HL-60 (cell line): ENCODE results near the gene KAT2A.

Experiments
- DNase-seq, 2 experiments: peaks; one replicate each; pipeline ENCODE4 v3.0.0-alpha.2; 2010 to 2020; ENCODE audit warnings: low read depth in 1 of 2, low spot score in 1 of 2
- H3K27ac ChIP-seq: fragments of 250-450 bp; sonication (Bioruptor Pico); replicated peaks from 2 replicates; pipeline ENCODE4 v1.5.1; 2020; ENCODE audit warnings: mild to moderate bottlenecking, moderate library complexity
- H3K27me3 ChIP-seq: fragments of 250-450 bp; sonication (Bioruptor Pico); 2 replicates; pipeline ENCODE4 v1.5.1; 2021; ENCODE audit warnings: mild to moderate bottlenecking, moderate library complexity; ENCODE audit not compliant: insufficient read depth, poor library complexity, severe bottlenecking
- H3K4me3 ChIP-seq: replicated peaks from 2 replicates; pipeline ENCODE4 v1.5.1; 2011; ENCODE audit warnings: mild to moderate bottlenecking, control low read depth, low read length; ENCODE audit not compliant: insufficient read depth
- CTCF ChIP-seq: IDR thresholded peaks from one replicate; pipeline ENCODE4 v1.5.1; 2011; ENCODE audit warnings: low read length, control low read depth, inconsistent platforms; ENCODE audit not compliant: insufficient read depth
- GABPA ChIP-seq: IDR thresholded peaks from 2 replicates; pipeline ENCODE4 v1.6.1; 2012; ENCODE audit warnings: low read depth
- POLR2AphosphoS5 ChIP-seq: IDR thresholded peaks from 2 replicates; pipeline ENCODE4 v1.6.1; 2012; ENCODE audit warnings: low read depth
- REST ChIP-seq: IDR thresholded peaks from 2 replicates; pipeline ENCODE4 v1.6.1; 2012; ENCODE audit warnings: low read depth; ENCODE audit not compliant: insufficient replicate concordance
- SPI1 ChIP-seq: IDR thresholded peaks from 2 replicates; pipeline ENCODE4 v1.6.1; 2012; ENCODE audit warnings: low read depth, mild to moderate bottlenecking, borderline replicate concordance

The KAT2A gene

GRCh38 chr17:42088736-42089135 lies 32.4 kb downstream of the KAT2A start:
- no peak for TF ChIP-seq GABPA
- TF ChIP-seq CTCF = no peak
- no peak for TF ChIP-seq REST
- TF ChIP-seq SPI1 = no peak
- Histone ChIP-seq H3K27ac (no peak overlapping the region), H3K4me3 (no peak overlapping the region), H3K27me3 (no peaks in the 10 kb centered on the region)
- no peak for DNase-seq

GRCh38 chr17:42087736-42088705 lies 33.1 kb downstream of the KAT2A start:
- H3K27ac ChIP-seq = no peak overlapping the region
- H3K27me3 ChIP-seq = no peaks in the 10 kb centered on the region
- no peak overlapping the region for H3K4me3 ChIP-seq
- TF ChIP-seq REST = no peak
- no peak for TF ChIP-seq POLR2AphosphoS5
- TF ChIP-seq CTCF = no peak
- TF ChIP-seq GABPA = no peak
- TF ChIP-seq SPI1 = no peak
- no peak for DNase-seq

GRCh38 chr17:42087042-42087701 lies 34.0 kb downstream of the KAT2A start:
- Histone ChIP-seq H3K27me3 (no peaks in the 10 kb centered on the region), H3K27ac (no peak overlapping the region), H3K4me3 (no peak overlapping the region)
- DNase-seq = no peak
- TF ChIP-seq CTCF (no peak), SPI1 (no peak), GABPA (no peak), POLR2AphosphoS5 (no peak), REST (no peak)
